T-cell (primary cell): ENCODE measurements around the gene KCNAB2. TPM values are rescaled to one million over a fixed set of nuclear protein-coding genes. Genes with fewer than 3 reads are reported as not detected.

ENCODE experiments used
- ATAC-seq, 4 experiments: fragments of 200-7000 bp in 3 of 4; fragments of 150-1000 bp in 1 of 4; cut with Tn5 transposase; replicated peaks in 1 of 4; 1 replicate in 3 of 4; 2 replicates in 1 of 4; pipeline ENCODE4 v1.10.0; 2021; ENCODE audit warnings: moderate library complexity in 3 of 4, mild to moderate bottlenecking in 2 of 4, moderate number of reproducible peaks in 1 of 4
- CTCF ChIA-PET, 2 donors: fragments of 300-600 bp; sonication (Branson Sonifier 250); formaldehyde crosslinking; loops; one replicate each; lab custom pipeline; 2022; ENCODE audit warnings: antibody characterized with exemption in 2 of 2; lab: Charles Lee
- POLR2A ChIA-PET, 2 donors: fragments of 300-600 bp; sonication (Branson Sonifier 250); formaldehyde crosslinking; loops; one replicate each; lab custom pipeline; 2022; ENCODE audit warnings: antibody characterized with exemption in 2 of 2; lab: Charles Lee
- DNase-seq, 35 experiments: peaks; one replicate each; pipeline versions ENCODE4 v3.0.0 to v3.0.0-alpha.2; 2013 to 2023
- H3K27ac ChIP-seq: one replicate; pipeline ENCODE4 v1.5.1; 2013; ENCODE audit warnings: low read length
- H3K27me3 ChIP-seq, 2 experiments: replicated peaks in 1 of 2; 1 replicate in 1 of 2; 2 replicates in 1 of 2; pipeline versions ENCODE4 v1.6.1 to v1.7.0; 2013; ENCODE audit warnings: low read length in 1 of 2, mixed read lengths in 1 of 2; ENCODE audit not compliant: control insufficient read depth in 2 of 2, insufficient read depth in 2 of 2; ENCODE audit errors: extremely low read depth in 1 of 2
- H3K36me3 ChIP-seq, 2 donors: 1 replicate in 1 of 2; 2 replicates in 1 of 2; pipeline versions ENCODE4 v1.6.1 to v1.7.0; 2013; ENCODE audit warnings: low read length in 1 of 2; ENCODE audit not compliant: control insufficient read depth in 2 of 2, insufficient read depth in 1 of 2; ENCODE audit errors: extremely low read depth in 1 of 2
- H3K4me1 ChIP-seq, 2 experiments: 1 replicate in 1 of 2; 2 replicates in 1 of 2; pipeline versions ENCODE4 v1.6.1 to v1.7.0; 2013; ENCODE audit warnings: low read length in 2 of 2, mixed read lengths in 1 of 2; ENCODE audit not compliant: insufficient read depth in 2 of 2, control insufficient read depth in 1 of 2; ENCODE audit errors: extremely low read depth in 1 of 2
- H3K4me3 ChIP-seq, 2 donors: 1 replicate in 1 of 2; 2 replicates in 1 of 2; pipeline versions ENCODE4 v1.5.1 to v1.7.0; 2013; ENCODE audit warnings: mild to moderate bottlenecking in 2 of 2, low read length in 1 of 2, moderate library complexity in 1 of 2; ENCODE audit not compliant: control insufficient read depth in 1 of 2; ENCODE audit errors: extremely low read depth in 1 of 2
- H3K9me3 ChIP-seq: 2 replicates; pipeline ENCODE4 v1.7.0; 2013
- H3K27ac Mint-ChIP-seq, 2 donors: one replicate each; pipeline ENCODE4 v1.8.0; 2020 to 2021; ENCODE audit warnings: mild to moderate bottlenecking in 2 of 2, mixed read lengths in 2 of 2
- H3K27me3 Mint-ChIP-seq, 2 donors: one replicate each; pipeline ENCODE4 v1.8.0; 2021 to 2022; ENCODE audit warnings: mixed read lengths in 2 of 2
- H3K36me3 Mint-ChIP-seq: one replicate; pipeline ENCODE4 v1.8.0; 2021; ENCODE audit warnings: mixed read lengths
- H3K4me1 Mint-ChIP-seq, 3 donors: one replicate each; pipeline ENCODE4 v1.8.0; 2020 to 2022; ENCODE audit warnings: mixed read lengths in 3 of 3, mild to moderate bottlenecking in 1 of 3
- H3K4me3 Mint-ChIP-seq, 3 donors: one replicate each; pipeline ENCODE4 v1.8.0; 2020 to 2022; ENCODE audit warnings: mild to moderate bottlenecking in 3 of 3, mixed read lengths in 3 of 3, moderate library complexity in 3 of 3
- H3K9me3 Mint-ChIP-seq, 3 donors: one replicate each; pipeline ENCODE4 v1.8.0; 2020 to 2022; ENCODE audit warnings: mixed read lengths in 3 of 3
- whole genome bisulfite sequencing: methylation state at CpG from one replicate; pipeline ENCODE4 v1.1.5; 2013; ENCODE audit warnings: missing lambda C conversion rate; ENCODE audit not compliant: insufficient coverage; 5-methylcytosine and 5-hydroxymethylcytosine counted together
- total RNA-seq, 35 experiments: library from RNA in 6 of 35; stranded (reverse) in 6 of 35; fragments of 120-200 nt in 1 of 35; gene quantifications; one replicate each; pipeline versions ENCODE4 v1.2.1 to v1.2.4 and lab custom pipeline; 2013 to 2026

KCNAB2 gene
- total RNA-seq, 5 donors from 2014 or later (not counting 1 experiment from before 2014, with no cell fraction given), result 181 to 270 (median 252) TPM

GRCh38 chr1:6109688-6110087 lies 64.0 kb downstream of the KCNAB2 start:
- CTCF ChIA-PET, result no interaction called here
- DNase-seq, result no peak

GRCh38 chr1:6110326-6110725 lies 64.6 kb downstream of the KCNAB2 start:
- Histone ChIP-seq H3K27ac (no peak overlapping the region), H3K36me3 (no peaks in the 10 kb centered on the region), H3K4me3 (no peak overlapping the region), H3K4me1 (no peaks in the 10 kb centered on the region), H3K27me3 (peaks cover 0 to 31% of the 10 kb centered on the region in 2 experiments), H3K9me3 (no peaks in the 10 kb centered on the region)
- DNase-seq (no peak), ATAC-seq (no peak)
- Mint-ChIP-seq H3K36me3 (no peaks in the 10 kb centered on the region), H3K4me1 (no peaks in the 10 kb centered on the region), H3K9me3 (no peaks in the 10 kb centered on the region), H3K27me3 (peaks cover 16 to 17% of the 10 kb centered on the region in 2 donors), H3K4me3 (no peak overlapping the region), H3K27ac (no peak overlapping the region)
- CTCF ChIA-PET, result no interaction called here
- POLR2A ChIA-PET, result no interaction called here
- WGBS, result 85% methylated on average over 8 of the region's 15 CpGs

More at GRCh38 chr1:6109688-6110087, 64.0 kb downstream of the KCNAB2 start:
- peaks cover 16 to 17% of the 10 kb centered on the region in 2 donors for H3K27me3 Mint-ChIP-seq
- Histone ChIP-seq H3K9me3 (no peaks in the 10 kb centered on the region), H3K27me3 (peaks cover 0 to 34% of the 10 kb centered on the region in 2 experiments), H3K4me3 (no peak overlapping the region), H3K27ac (no peak overlapping the region), H3K4me1 (no peaks in the 10 kb centered on the region), H3K36me3 (no peaks in the 10 kb centered on the region)
- H3K36me3 Mint-ChIP-seq, result no peaks in the 10 kb centered on the region
- POLR2A ChIA-PET, result no interaction called here
- H3K4me3 Mint-ChIP-seq, result no peak overlapping the region
- no peak overlapping the region for H3K27ac Mint-ChIP-seq
- no peak for ATAC-seq
- H3K4me1 Mint-ChIP-seq, result no peaks in the 10 kb centered on the region
- H3K9me3 Mint-ChIP-seq, result no peaks in the 10 kb centered on the region
- WGBS, result 84% methylated on average over 23 of the region's 24 CpGs

- peaks cover 16 to 17% of the 10 kb centered on the region in 2 donors for H3K27me3 Mint-ChIP-seq
- no peaks in the 10 kb centered on the region for H3K9me3 ChIP-seq
- H3K4me1 Mint-ChIP-seq, result peaks cover 0 to 3% (median under 1%) of the 10 kb centered on the region in 3 donors
- no peak overlapping the region for H3K4me3 Mint-ChIP-seq
- ATAC-seq, result no peak
- H3K36me3 ChIP-seq, result no peaks in the 10 kb centered on the region
- CTCF ChIA-PET, result no interaction called here
- no peak for DNase-seq
- WGBS, result 95% methylated on average over 18 of the region's 24 CpGs
- H3K27me3 ChIP-seq, result peaks cover 0 to 28% of the 10 kb centered on the region in 2 experiments
- no peaks in the 10 kb centered on the region for H3K4me1 ChIP-seq
- no peak overlapping the region for H3K27ac Mint-ChIP-seq
- POLR2A ChIA-PET, result no interaction called here
- peaks cover under 1 to 5% (median under 1%) of the 10 kb centered on the region in 3 donors for H3K9me3 Mint-ChIP-seq
- no peak overlapping the region for H3K27ac ChIP-seq
- H3K36me3 Mint-ChIP-seq, result no peaks in the 10 kb centered on the region
- no peak overlapping the region for H3K4me3 ChIP-seq
Observed at GRCh38 chr1:6111571-6111970, 65.9 kb downstream of the KCNAB2 start.

GRCh38 chr1:6111991-6112689 lies 66.5 kb downstream of the KCNAB2 start:
- H3K9me3 Mint-ChIP-seq, result peaks cover 6 to 10% (median 6%) of the 10 kb centered on the region in 3 donors
- no peaks in the 10 kb centered on the region for H3K9me3 ChIP-seq
- H3K4me3 ChIP-seq, result no peak overlapping the region
- ATAC-seq, result no peak
- H3K27ac Mint-ChIP-seq, result no peak overlapping the region
- WGBS, result 89% methylated on average over 12 of the region's 13 CpGs
- DNase-seq, result no peak
- peaks cover 0 to 6% (median 2%) of the 10 kb centered on the region in 3 donors for H3K4me1 Mint-ChIP-seq
- H3K27ac ChIP-seq, result no peak overlapping the region
- ChIA-PET POLR2A (no interaction called here), CTCF (interaction anchor here in 1 of 2 donors (0.6 kb wide), 1 partner anchor 102 kb away, joined by 3 read pairs; no protein-coding TSS in a partner anchor)
- H3K4me1 ChIP-seq, result no peaks in the 10 kb centered on the region
- no peaks in the 10 kb centered on the region for H3K36me3 Mint-ChIP-seq
- no peaks in the 10 kb centered on the region for H3K36me3 ChIP-seq
- H3K27me3 Mint-ChIP-seq, result peaks cover 16 to 17% of the 10 kb centered on the region in 2 donors
- H3K27me3 ChIP-seq, result peaks cover 0 to 28% of the 10 kb centered on the region in 2 experiments
- H3K4me3 Mint-ChIP-seq, result no peak overlapping the region

GRCh38 chr1:6112690-6113005 lies 67.0 kb downstream of the KCNAB2 start:
- Mint-ChIP-seq H3K9me3 (peaks cover 7 to 13% (median 7%) of the 10 kb centered on the region in 3 donors), H3K27ac (no peak overlapping the region), H3K36me3 (no peaks in the 10 kb centered on the region), H3K4me1 (peaks cover 0 to 6% (median 2%) of the 10 kb centered on the region in 3 donors), H3K4me3 (no peak overlapping the region), H3K27me3 (peaks cover 11 to 17% of the 10 kb centered on the region in 2 donors)
- 68% methylated on average over 4 of the region's 5 CpGs for WGBS
- ChIA-PET CTCF (interaction anchor here in 1 of 2 donors (0.6 kb wide), 1 partner anchor 101 kb away, joined by 3 read pairs; no protein-coding TSS in a partner anchor), POLR2A (no interaction called here)
- Histone ChIP-seq H3K27ac (no peak overlapping the region), H3K4me3 (no peak overlapping the region), H3K4me1 (no peaks in the 10 kb centered on the region), H3K27me3 (peaks cover 0 to 28% of the 10 kb centered on the region in 2 experiments), H3K9me3 (no peaks in the 10 kb centered on the region), H3K36me3 (no peaks in the 10 kb centered on the region)
- DNase-seq, result no peak
- ATAC-seq, result no peak

DNA sequence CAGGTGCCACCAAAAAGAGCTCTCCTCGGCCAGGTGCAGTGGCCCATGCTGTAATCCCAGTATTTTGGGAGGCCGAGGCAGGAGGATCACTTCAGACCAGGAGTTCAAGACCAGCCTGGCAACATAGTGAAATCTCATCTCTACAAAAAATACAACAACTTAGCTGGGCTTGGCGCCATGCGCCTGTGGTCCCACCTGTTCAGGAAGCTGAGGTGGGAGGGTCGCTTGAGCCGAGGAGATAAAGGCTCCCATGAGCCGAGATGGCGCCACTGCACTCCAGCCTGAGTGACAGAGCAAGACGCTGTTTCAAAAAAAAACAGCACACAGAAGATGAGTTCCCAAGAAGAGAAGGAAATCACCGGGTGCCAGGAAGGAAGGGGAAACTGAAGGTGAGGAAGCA lies 67.4 kb downstream of the KCNAB2 start:
- H3K4me1 ChIP-seq, result no peaks in the 10 kb centered on the region
- 13% methylated on average over 8 of the region's 10 CpGs for WGBS
- peaks cover 0 to 28% of the 10 kb centered on the region in 2 experiments for H3K27me3 ChIP-seq
- ChIA-PET CTCF (no interaction called here), POLR2A (no interaction called here)
- Mint-ChIP-seq H3K27me3 (peaks cover 7 to 15% of the 10 kb centered on the region in 2 donors), H3K9me3 (peaks cover 7 to 15% (median 7%) of the 10 kb centered on the region in 3 donors), H3K36me3 (no peaks in the 10 kb centered on the region), H3K4me3 (no peak overlapping the region), H3K4me1 (peaks cover 0 to 6% (median 2%) of the 10 kb centered on the region in 3 donors), H3K27ac (no peak overlapping the region)
- H3K27ac ChIP-seq, result no peak overlapping the region
- ATAC-seq (no peak), DNase-seq (no peak)
- no peak overlapping the region for H3K4me3 ChIP-seq
- no peaks in the 10 kb centered on the region for H3K36me3 ChIP-seq
- no peaks in the 10 kb centered on the region for H3K9me3 ChIP-seq
